ENCODE results near the gene ANKRD11. TPM values are rescaled to one million over a fixed set of nuclear protein-coding genes. Genes with fewer than 3 reads are reported as not detected.

ANKRD11 gene
- polyA plus RNA-seq, 1 donor from 2014 or later: 32.5 TPM

DNA sequence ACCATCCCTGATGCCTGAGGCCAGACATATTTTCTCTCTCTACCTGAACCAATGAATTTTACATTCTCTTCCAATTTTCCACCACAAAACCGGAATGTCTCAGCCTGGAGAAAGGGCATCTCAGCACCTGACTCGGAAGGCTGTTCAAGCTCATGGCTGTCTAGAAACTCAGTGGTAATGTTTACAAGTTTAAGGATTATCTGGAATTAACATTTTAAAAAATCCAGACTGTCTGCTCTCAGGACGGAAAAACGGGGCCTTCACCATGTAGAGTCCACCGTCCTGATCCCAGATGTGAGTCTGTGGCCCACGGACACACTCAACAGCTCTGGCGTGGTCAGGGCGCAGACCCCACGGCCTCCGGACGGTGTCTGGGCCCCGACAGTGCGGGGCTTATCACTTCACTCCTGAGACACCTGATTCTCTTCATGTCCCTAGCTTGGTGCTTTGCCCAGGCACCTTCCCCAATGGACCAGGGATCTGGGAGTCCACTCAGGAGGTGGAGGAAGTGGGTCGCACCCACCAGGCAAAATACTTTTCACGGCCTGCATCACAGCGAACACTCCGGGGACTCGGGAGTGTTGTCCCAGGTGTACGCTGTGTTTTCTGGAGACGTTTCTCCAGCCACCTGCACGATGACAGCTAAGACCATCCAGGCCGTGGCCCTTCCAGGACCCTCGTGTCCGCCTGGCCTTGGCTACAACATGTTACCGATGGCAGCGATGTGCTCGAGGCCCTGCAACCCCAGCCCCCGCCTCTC, 171.3 kb downstream of the ANKRD11 start:
- Histone ChIP-seq H3K36me3 (ENCODE audit: insufficient read depth, low read length) (no peaks in the 10 kb centered on the region), H3K4me3 (ENCODE audit: low read length) (no peak overlapping the region), H4K20me1 (ENCODE audit: insufficient read depth) (no peaks in the 10 kb centered on the region), H3K9me2 (ENCODE audit: insufficient read depth, low read length) (no peaks in the 10 kb centered on the region), H3K27me3 (ENCODE audit: insufficient read depth, low read depth, low read length) (no peaks in the 10 kb centered on the region), H3K27ac (ENCODE audit: low read length) (no peak overlapping the region), H3K4me2 (ENCODE audit: low read length) (no peak overlapping the region), H2AFZ (ENCODE audit: low read depth, low read length) (no peak overlapping the region), H3K9ac (ENCODE audit: low read length) (no peak overlapping the region), H3F3A (ENCODE audit: insufficient read depth, low read length, poor library complexity, severe bottlenecking) (no peaks in the 10 kb centered on the region), H3K9me3 (ENCODE audit: low read length) (no peaks in the 10 kb centered on the region), H3K79me2 (replicated peaks; ENCODE audit: insufficient read depth, low read length) (peaks cover 45% of the 10 kb centered on the region)
- TF ChIP-seq, protein P1, sequence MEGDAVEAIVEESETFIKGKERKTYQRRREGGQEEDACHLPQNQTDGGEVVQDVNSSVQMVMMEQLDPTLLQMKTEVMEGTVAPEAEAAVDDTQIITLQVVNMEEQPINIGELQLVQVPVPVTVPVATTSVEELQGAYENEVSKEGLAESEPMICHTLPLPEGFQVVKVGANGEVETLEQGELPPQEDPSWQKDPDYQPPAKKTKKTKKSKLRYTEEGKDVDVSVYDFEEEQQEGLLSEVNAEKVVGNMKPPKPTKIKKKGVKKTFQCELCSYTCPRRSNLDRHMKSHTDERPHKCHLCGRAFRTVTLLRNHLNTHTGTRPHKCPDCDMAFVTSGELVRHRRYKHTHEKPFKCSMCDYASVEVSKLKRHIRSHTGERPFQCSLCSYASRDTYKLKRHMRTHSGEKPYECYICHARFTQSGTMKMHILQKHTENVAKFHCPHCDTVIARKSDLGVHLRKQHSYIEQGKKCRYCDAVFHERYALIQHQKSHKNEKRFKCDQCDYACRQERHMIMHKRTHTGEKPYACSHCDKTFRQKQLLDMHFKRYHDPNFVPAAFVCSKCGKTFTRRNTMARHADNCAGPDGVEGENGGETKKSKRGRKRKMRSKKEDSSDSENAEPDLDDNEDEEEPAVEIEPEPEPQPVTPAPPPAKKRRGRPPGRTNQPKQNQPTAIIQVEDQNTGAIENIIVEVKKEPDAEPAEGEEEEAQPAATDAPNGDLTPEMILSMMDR (IDR thresholded peaks at IDR 0.05; ENCODE audit: poor library complexity, severe bottlenecking): no peak
- TF ChIP-seq TAF1 (IDR thresholded peaks at IDR 0.05; ENCODE audit: low read depth) (no peak), RAD21 (conservative IDR thresholded peaks at IDR 0.05) (no peak), EZH2 (IDR thresholded peaks at IDR 0.05; ENCODE audit: borderline replicate concordance, insufficient read depth, low read length, poor library complexity, severe bottlenecking) (no peak), MXI1 (conservative IDR thresholded peaks at IDR 0.05; ENCODE audit: poor library complexity, severe bottlenecking) (no peak), POLR2AphosphoS5 (IDR thresholded peaks at IDR 0.05) (no peak), EP300 (conservative IDR thresholded peaks at IDR 0.05; ENCODE audit: poor library complexity, severe bottlenecking) (no peak), SMC3 (conservative IDR thresholded peaks at IDR 0.05; ENCODE audit: poor library complexity) (no peak)
- TF ChIP-seq, protein P2, sequence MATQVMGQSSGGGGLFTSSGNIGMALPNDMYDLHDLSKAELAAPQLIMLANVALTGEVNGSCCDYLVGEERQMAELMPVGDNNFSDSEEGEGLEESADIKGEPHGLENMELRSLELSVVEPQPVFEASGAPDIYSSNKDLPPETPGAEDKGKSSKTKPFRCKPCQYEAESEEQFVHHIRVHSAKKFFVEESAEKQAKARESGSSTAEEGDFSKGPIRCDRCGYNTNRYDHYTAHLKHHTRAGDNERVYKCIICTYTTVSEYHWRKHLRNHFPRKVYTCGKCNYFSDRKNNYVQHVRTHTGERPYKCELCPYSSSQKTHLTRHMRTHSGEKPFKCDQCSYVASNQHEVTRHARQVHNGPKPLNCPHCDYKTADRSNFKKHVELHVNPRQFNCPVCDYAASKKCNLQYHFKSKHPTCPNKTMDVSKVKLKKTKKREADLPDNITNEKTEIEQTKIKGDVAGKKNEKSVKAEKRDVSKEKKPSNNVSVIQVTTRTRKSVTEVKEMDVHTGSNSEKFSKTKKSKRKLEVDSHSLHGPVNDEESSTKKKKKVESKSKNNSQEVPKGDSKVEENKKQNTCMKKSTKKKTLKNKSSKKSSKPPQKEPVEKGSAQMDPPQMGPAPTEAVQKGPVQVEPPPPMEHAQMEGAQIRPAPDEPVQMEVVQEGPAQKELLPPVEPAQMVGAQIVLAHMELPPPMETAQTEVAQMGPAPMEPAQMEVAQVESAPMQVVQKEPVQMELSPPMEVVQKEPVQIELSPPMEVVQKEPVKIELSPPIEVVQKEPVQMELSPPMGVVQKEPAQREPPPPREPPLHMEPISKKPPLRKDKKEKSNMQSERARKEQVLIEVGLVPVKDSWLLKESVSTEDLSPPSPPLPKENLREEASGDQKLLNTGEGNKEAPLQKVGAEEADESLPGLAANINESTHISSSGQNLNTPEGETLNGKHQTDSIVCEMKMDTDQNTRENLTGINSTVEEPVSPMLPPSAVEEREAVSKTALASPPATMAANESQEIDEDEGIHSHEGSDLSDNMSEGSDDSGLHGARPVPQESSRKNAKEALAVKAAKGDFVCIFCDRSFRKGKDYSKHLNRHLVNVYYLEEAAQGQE (IDR thresholded peaks at IDR 0.05; ENCODE audit: borderline replicate concordance): no peak

DNA sequence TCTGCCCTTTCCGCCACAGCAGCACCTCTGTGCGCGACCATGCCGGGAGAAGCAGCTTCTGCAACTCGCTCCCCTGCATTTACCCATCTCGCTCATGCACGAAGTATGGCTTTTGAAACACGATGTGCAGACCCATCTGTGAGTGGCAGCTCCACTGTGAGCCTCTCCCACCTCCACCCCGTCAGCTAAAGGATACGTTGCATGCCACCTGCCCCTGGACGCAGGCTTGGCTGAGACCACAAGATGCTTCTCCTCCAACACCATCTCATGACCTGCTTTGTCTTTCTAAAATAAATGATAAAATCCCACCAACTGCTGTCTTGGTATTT, 172.0 kb downstream of the ANKRD11 start:
- Histone ChIP-seq H3F3A (ENCODE audit: insufficient read depth, low read length, poor library complexity, severe bottlenecking) (no peaks in the 10 kb centered on the region), H3K4me3 (ENCODE audit: low read length) (no peak overlapping the region), H4K20me1 (ENCODE audit: insufficient read depth) (no peaks in the 10 kb centered on the region), H3K4me2 (ENCODE audit: low read length) (no peak overlapping the region), H3K27me3 (ENCODE audit: insufficient read depth, low read depth, low read length) (no peaks in the 10 kb centered on the region), H3K9ac (ENCODE audit: low read length) (no peak overlapping the region), H3K9me2 (ENCODE audit: insufficient read depth, low read length) (no peaks in the 10 kb centered on the region), H2AFZ (ENCODE audit: low read depth, low read length) (no peak overlapping the region), H3K36me3 (ENCODE audit: insufficient read depth, low read length) (no peaks in the 10 kb centered on the region), H3K27ac (ENCODE audit: low read length) (no peak overlapping the region), H3K79me2 (replicated peaks; ENCODE audit: insufficient read depth, low read length) (peaks cover 46% of the 10 kb centered on the region), H3K9me3 (ENCODE audit: low read length) (no peaks in the 10 kb centered on the region)
- TF ChIP-seq, protein P1 (IDR thresholded peaks at IDR 0.05; ENCODE audit: poor library complexity, severe bottlenecking): no peak
- TF ChIP-seq MXI1 (conservative IDR thresholded peaks at IDR 0.05; ENCODE audit: poor library complexity, severe bottlenecking) (no peak), POLR2AphosphoS5 (IDR thresholded peaks at IDR 0.05) (no peak), TAF1 (IDR thresholded peaks at IDR 0.05; ENCODE audit: low read depth) (no peak), RAD21 (conservative IDR thresholded peaks at IDR 0.05) (no peak), EZH2 (IDR thresholded peaks at IDR 0.05; ENCODE audit: borderline replicate concordance, insufficient read depth, low read length, poor library complexity, severe bottlenecking) (no peak), EP300 (conservative IDR thresholded peaks at IDR 0.05; ENCODE audit: poor library complexity, severe bottlenecking) (no peak), SMC3 (conservative IDR thresholded peaks at IDR 0.05; ENCODE audit: poor library complexity) (no peak)
- TF ChIP-seq, protein P2 (IDR thresholded peaks at IDR 0.05; ENCODE audit: borderline replicate concordance): no peak
